ENCODE results near the gene TAT.
"Not testable (repeated sequence)": the region's sequence is repeated elsewhere in the genome, so short reads cannot be mapped to it uniquely, and the experiment has no call there.

TAT gene

GRCh38 chr16:71610936-71611871 is 34.3 kb upstream of the TAT start:
- H3K4me3 ChIP-seq (ENCODE audit: low read depth, low read length), result no peak overlapping the region
- DNase-seq (ENCODE audit: low read depth), result peak; percentile 26
- TF ChIP-seq, protein P1, sequence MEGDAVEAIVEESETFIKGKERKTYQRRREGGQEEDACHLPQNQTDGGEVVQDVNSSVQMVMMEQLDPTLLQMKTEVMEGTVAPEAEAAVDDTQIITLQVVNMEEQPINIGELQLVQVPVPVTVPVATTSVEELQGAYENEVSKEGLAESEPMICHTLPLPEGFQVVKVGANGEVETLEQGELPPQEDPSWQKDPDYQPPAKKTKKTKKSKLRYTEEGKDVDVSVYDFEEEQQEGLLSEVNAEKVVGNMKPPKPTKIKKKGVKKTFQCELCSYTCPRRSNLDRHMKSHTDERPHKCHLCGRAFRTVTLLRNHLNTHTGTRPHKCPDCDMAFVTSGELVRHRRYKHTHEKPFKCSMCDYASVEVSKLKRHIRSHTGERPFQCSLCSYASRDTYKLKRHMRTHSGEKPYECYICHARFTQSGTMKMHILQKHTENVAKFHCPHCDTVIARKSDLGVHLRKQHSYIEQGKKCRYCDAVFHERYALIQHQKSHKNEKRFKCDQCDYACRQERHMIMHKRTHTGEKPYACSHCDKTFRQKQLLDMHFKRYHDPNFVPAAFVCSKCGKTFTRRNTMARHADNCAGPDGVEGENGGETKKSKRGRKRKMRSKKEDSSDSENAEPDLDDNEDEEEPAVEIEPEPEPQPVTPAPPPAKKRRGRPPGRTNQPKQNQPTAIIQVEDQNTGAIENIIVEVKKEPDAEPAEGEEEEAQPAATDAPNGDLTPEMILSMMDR (IDR thresholded peaks at IDR 0.05; ENCODE audit: low read depth, low read length, missing control alignments), result peak; percentile 97

GRCh38 chr16:71610447-71610846 is 33.6 kb upstream of the TAT start:
- TF ChIP-seq, protein P1 (IDR thresholded peaks at IDR 0.05; ENCODE audit: low read depth, low read length, missing control alignments), result no peak
- H3K4me3 ChIP-seq (ENCODE audit: low read depth, low read length), result no peak overlapping the region
- DNase-seq (ENCODE audit: low read depth), result no peak

DNA sequence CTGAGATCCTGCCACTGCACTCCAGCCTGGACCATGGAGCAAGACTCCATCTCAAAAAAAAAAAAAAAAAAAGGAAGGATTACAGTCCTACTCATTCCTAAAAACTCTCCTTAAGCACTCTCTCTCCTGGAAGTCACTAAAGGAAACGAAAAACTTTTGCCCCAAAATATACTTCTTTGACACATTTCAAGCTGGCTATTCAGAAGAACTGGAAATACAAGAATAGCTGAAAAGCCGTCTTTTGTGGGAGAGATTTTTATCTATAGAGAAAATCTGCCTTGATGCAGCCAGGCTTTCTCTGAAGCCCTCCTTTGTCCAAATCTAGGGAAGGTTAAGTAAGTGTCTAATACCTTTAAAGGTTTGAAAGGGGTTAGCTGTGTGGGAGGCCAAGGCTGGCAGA is 32.2 kb upstream of the TAT start:
- TF ChIP-seq, protein P1 (IDR thresholded peaks at IDR 0.05; ENCODE audit: low read depth, low read length, missing control alignments), result no peak
- H3K4me3 ChIP-seq (ENCODE audit: low read depth, low read length), result no peak overlapping the region
- no peak for DNase-seq (ENCODE audit: low read depth)

GRCh38 chr16:71600822-71601221 is 23.9 kb upstream of the TAT start:
- TF ChIP-seq, protein P1 (IDR thresholded peaks at IDR 0.05; ENCODE audit: low read depth, low read length, missing control alignments), result no peak
- no peak for DNase-seq (ENCODE audit: low read depth)
- no peak overlapping the region for H3K4me3 ChIP-seq (ENCODE audit: low read depth, low read length)

- DNase-seq (ENCODE audit: low read depth); H3K4me3 ChIP-seq (ENCODE audit: low read depth, low read length): not testable (repeated sequence)
Observed at GRCh38 chr16:71598426-71598825, 21.5 kb upstream of the TAT start.

- not testable (repeated sequence) for H3K4me3 ChIP-seq (ENCODE audit: low read depth, low read length); DNase-seq (ENCODE audit: low read depth)
Observed at GRCh38 chr16:71595340-71595826, 18.5 kb upstream of the TAT start.

GRCh38 chr16:71594000-71594646 is 17.2 kb upstream of the TAT start:
- TF ChIP-seq, protein P1 (IDR thresholded peaks at IDR 0.05; ENCODE audit: low read depth, low read length, missing control alignments), result no peak
- H3K4me3 ChIP-seq (ENCODE audit: low read depth, low read length), result no peak overlapping the region
- DNase-seq (ENCODE audit: low read depth), result no peak

Data from GM12864 (cell line).